ENCODE measurements around the gene NT5DC4.

Gene NT5DC4

GRCh38 chr2:112728029-112728362, 7.2 kb downstream of the NT5DC4 start:
- H3K27ac ChIP-seq (ENCODE audit: low read length) = no peak overlapping the region
- DNase-seq (no peak), ATAC-seq (ENCODE audit: insufficient read depth, low read depth) (no peak)
- peaks cover 8% of the 10 kb centered on the region for H3K4me1 ChIP-seq (ENCODE audit: insufficient read depth, low read length)
- H3K79me2 ChIP-seq (ENCODE audit: insufficient read depth, low read length) = no peaks in the 10 kb centered on the region
- H3K4me2 ChIP-seq (ENCODE audit: insufficient read depth, low read length) = no peak overlapping the region
- no peaks in the 10 kb centered on the region for H3K27me3 ChIP-seq (ENCODE audit: insufficient read depth, low read length, poor library complexity)
- no peak overlapping the region for H2AFZ ChIP-seq (ENCODE audit: low read depth, low read length)
- no peaks in the 10 kb centered on the region for H4K20me1 ChIP-seq (ENCODE audit: insufficient read depth, low read length)
- no peak overlapping the region for H3K9ac ChIP-seq (ENCODE audit: low read depth, low read length)
- no peaks in the 10 kb centered on the region for H3K36me3 ChIP-seq (ENCODE audit: insufficient read depth, low read length)
- TF ChIP-seq CTCF (IDR thresholded peaks at IDR 0.05; ENCODE audit: borderline replicate concordance, extremely low read depth, low read length, poor library complexity, severe bottlenecking) = no peak
- no peak for TF ChIP-seq EZH2 (IDR thresholded peaks at IDR 0.05; ENCODE audit: borderline replicate concordance, low read depth, low read length, severe bottlenecking)
- H3K9me3 ChIP-seq (ENCODE audit: insufficient read depth, low read length, severe bottlenecking) = no peaks in the 10 kb centered on the region
- H3K4me3 ChIP-seq (ENCODE audit: low read depth in 1 of 2, low read length in 2 of 2) = no peak overlapping the region

GRCh38 chr2:112728378-112729175, 7.8 kb downstream of the NT5DC4 start:
- no peak overlapping the region for H2AFZ ChIP-seq (ENCODE audit: low read depth, low read length)
- no peak overlapping the region for H3K27ac ChIP-seq (ENCODE audit: low read length)
- no peak for DNase-seq

GRCh38 chr2:112730216-112730615, 9.4 kb downstream of the NT5DC4 start:
- Histone ChIP-seq H3K4me3 (ENCODE audit: low read depth in 1 of 2, low read length in 2 of 2) (no peak overlapping the region), H3K4me1 (ENCODE audit: insufficient read depth, low read length) (peaks cover 8% of the 10 kb centered on the region), H3K79me2 (ENCODE audit: insufficient read depth, low read length) (no peaks in the 10 kb centered on the region), H3K27ac (ENCODE audit: low read length) (no peak overlapping the region), H4K20me1 (ENCODE audit: insufficient read depth, low read length) (no peaks in the 10 kb centered on the region), H3K9me3 (ENCODE audit: insufficient read depth, low read length, severe bottlenecking) (no peaks in the 10 kb centered on the region), H3K4me2 (ENCODE audit: insufficient read depth, low read length) (no peak overlapping the region), H3K9ac (ENCODE audit: low read depth, low read length) (no peak overlapping the region), H3K36me3 (ENCODE audit: insufficient read depth, low read length) (no peaks in the 10 kb centered on the region), H3K27me3 (ENCODE audit: insufficient read depth, low read length, poor library complexity) (no peaks in the 10 kb centered on the region), H2AFZ (ENCODE audit: low read depth, low read length) (no peak overlapping the region)
- no peak for TF ChIP-seq EZH2 (IDR thresholded peaks at IDR 0.05; ENCODE audit: borderline replicate concordance, low read depth, low read length, severe bottlenecking)
- no peak for TF ChIP-seq CTCF (IDR thresholded peaks at IDR 0.05; ENCODE audit: borderline replicate concordance, extremely low read depth, low read length, poor library complexity, severe bottlenecking)
- no peak for ATAC-seq (ENCODE audit: insufficient read depth, low read depth)
- no peak for DNase-seq

More at GRCh38 chr2:112728378-112729175, 7.8 kb downstream of the NT5DC4 start:
- Histone ChIP-seq H3K9me3 (ENCODE audit: insufficient read depth, low read length, severe bottlenecking) (no peaks in the 10 kb centered on the region), H3K4me1 (ENCODE audit: insufficient read depth, low read length) (peaks cover 8% of the 10 kb centered on the region), H4K20me1 (ENCODE audit: insufficient read depth, low read length) (no peaks in the 10 kb centered on the region), H3K27me3 (ENCODE audit: insufficient read depth, low read length, poor library complexity) (no peaks in the 10 kb centered on the region), H3K4me3 (ENCODE audit: low read depth in 1 of 2, low read length in 2 of 2) (no peak overlapping the region), H3K9ac (ENCODE audit: low read depth, low read length) (no peak overlapping the region), H3K4me2 (ENCODE audit: insufficient read depth, low read length) (no peak overlapping the region), H3K79me2 (ENCODE audit: insufficient read depth, low read length) (no peaks in the 10 kb centered on the region), H3K36me3 (ENCODE audit: insufficient read depth, low read length) (no peaks in the 10 kb centered on the region)
- no peak for ATAC-seq (ENCODE audit: insufficient read depth, low read depth)
- TF ChIP-seq EZH2 (IDR thresholded peaks at IDR 0.05; ENCODE audit: borderline replicate concordance, low read depth, low read length, severe bottlenecking) = no peak
- no peak for TF ChIP-seq CTCF (IDR thresholded peaks at IDR 0.05; ENCODE audit: borderline replicate concordance, extremely low read depth, low read length, poor library complexity, severe bottlenecking)
